ENCODE measurements around the gene RPS6KA3. TPM values are rescaled to one million over a fixed set of nuclear protein-coding genes. Genes with fewer than 3 reads are reported as not detected.
A peak's percentile ranks its signal among the peaks of the same experiment; 100 is the strongest.

Gene RPS6KA3
- total RNA-seq = 53.1 and 55.3 TPM in 2 replicates

DNA sequence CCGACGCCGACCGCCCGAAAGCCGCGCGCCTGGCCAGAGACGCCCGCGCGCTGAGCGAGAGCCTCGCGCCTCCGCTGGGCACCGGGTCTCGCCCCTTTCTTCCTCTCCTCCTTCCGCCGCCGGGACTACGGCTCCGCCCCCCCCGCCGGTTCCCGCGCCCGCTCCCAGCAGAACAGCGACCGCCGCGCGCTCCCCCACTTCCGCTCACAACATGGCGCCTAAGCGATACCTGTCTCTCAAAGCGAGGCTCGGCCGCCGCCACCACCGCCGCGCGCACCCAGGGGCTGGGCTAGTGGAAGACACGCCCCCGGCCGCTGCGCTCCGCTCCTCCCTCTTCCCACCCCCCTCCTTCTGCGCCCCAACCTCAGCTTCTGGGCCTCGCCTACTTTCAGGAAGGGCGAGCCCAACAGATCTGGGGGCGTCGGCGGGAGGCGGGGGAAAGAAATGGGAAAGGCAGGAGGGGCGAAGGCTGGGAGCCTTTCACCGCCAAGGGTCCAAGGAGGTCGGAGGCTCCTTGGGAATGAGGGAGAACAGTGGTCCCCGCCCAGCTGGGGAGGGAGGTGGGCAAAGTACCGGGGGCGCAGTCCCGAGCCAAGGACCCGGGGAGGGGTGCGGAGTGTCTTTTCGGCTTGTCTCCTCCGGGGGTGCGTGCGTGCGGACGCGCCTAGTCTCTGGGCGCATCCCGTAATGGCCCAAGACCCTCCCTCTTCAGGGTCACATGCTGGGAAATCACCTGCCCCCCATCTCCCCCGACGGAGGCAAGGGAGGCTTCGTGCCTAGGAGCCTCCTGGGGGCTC is at the start of gene RPS6KA3:
Gene RPS6KA3 (minus strand): TSS at position 100 of the 797 bp plus-strand sequence. CDS start 277 bp downstream, outside the sequence.
- Mint-ChIP-seq H3K9me3 (no peaks in the 10 kb centered on the region), H3K36me3 (ENCODE audit: low read depth) (peaks cover 6% of the 10 kb centered on the region), H3K4me3 (ENCODE audit: low read depth) (peak within 1 kb of the TSS; percentile 95), H3K27me3 (ENCODE audit: low read depth) (peaks cover 13% of the 10 kb centered on the region), H3K27ac (peak within 1 kb of the TSS; percentile 99), H3K4me1 (ENCODE audit: low read depth) (peaks cover 16% of the 10 kb centered on the region)
- intact Hi-C loops (cut with micrococcal nuclease) = loop anchor here (2.0 to 5.0 kb wide), 3 partner anchors 125 to 250 kb away; partner anchors contain the start of gene EIF1AX
- DNase-seq (ENCODE audit: low spot score) = peak; percentile 85

DNA sequence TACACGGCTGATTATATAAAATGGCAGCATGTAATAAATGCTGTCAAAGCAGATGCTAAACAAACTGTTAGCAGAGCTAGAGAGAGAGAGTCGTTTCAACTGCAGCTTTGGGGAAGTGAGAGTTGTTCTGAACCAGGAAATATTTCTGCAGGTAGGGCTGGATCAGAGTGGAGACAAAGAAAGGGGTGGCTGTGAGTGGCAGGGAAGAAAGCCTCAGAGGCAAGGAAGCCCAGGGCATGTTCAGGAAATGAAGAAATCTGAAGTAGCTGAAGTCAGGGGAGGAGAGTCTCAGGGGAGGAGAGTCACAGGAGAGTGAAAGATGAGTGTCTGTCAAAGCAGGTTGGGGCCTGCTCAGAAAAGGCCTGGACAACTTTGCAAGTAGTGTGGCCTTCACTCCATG is 48.4 kb upstream of the RPS6KA3 start:
- Mint-ChIP-seq H3K4me3 (ENCODE audit: low read depth) (no peak overlapping the region), H3K27me3 (ENCODE audit: low read depth) (peaks cover 9% of the 10 kb centered on the region), H3K9me3 (no peaks in the 10 kb centered on the region), H3K27ac (no peak overlapping the region), H3K36me3 (ENCODE audit: low read depth) (no peaks in the 10 kb centered on the region), H3K4me1 (ENCODE audit: low read depth) (peaks cover 6% of the 10 kb centered on the region)
- DNase-seq (ENCODE audit: low spot score) = no peak
- intact Hi-C loops (cut with micrococcal nuclease) = no loop called here

GRCh38 chrX:20313899-20314298 is 47.2 kb upstream of the RPS6KA3 start:
- Mint-ChIP-seq H3K4me1 (ENCODE audit: low read depth) (peaks cover 6% of the 10 kb centered on the region), H3K27ac (no peak overlapping the region), H3K9me3 (no peaks in the 10 kb centered on the region), H3K36me3 (ENCODE audit: low read depth) (no peaks in the 10 kb centered on the region), H3K27me3 (ENCODE audit: low read depth) (peaks cover 9% of the 10 kb centered on the region), H3K4me3 (ENCODE audit: low read depth) (no peak overlapping the region)
- intact Hi-C loops (cut with micrococcal nuclease) = no loop called here
- no peak for DNase-seq (ENCODE audit: low spot score)

DNA sequence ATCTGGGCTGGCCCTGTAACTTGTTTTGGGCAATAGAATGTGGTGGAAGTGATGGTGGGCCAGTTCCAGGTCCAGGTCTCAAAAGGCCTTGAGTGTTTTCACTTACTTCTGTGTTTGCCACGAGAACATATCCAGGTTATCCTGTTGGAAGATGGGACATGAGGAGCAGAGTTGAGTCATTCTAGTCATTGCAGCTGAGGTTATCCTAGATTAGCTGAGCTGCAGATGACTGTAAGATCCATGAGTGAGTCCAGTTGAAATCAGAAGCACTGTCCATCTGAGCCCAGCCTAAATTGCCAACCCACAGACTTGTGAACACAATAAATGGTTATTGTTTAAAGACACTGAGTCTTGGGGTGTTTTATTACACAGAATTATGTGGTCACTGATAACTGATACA is 45.3 kb upstream of the RPS6KA3 start:
- Mint-ChIP-seq H3K27ac (no peak overlapping the region), H3K4me3 (ENCODE audit: low read depth) (no peak overlapping the region), H3K4me1 (ENCODE audit: low read depth) (peaks cover 6% of the 10 kb centered on the region), H3K36me3 (ENCODE audit: low read depth) (no peaks in the 10 kb centered on the region), H3K9me3 (no peaks in the 10 kb centered on the region), H3K27me3 (ENCODE audit: low read depth) (peaks cover 9% of the 10 kb centered on the region)
- intact Hi-C loops (cut with micrococcal nuclease) = no loop called here
- no peak for DNase-seq (ENCODE audit: low spot score)

- H3K4me1 Mint-ChIP-seq (ENCODE audit: low read depth) = peaks cover 6% of the 10 kb centered on the region
- H3K9me3 Mint-ChIP-seq = no peaks in the 10 kb centered on the region
- H3K27ac Mint-ChIP-seq = no peak overlapping the region
- DNase-seq (ENCODE audit: low spot score) = no peak
- intact Hi-C loops (cut with micrococcal nuclease) = no loop called here
- no peaks in the 10 kb centered on the region for H3K36me3 Mint-ChIP-seq (ENCODE audit: low read depth)
- H3K4me3 Mint-ChIP-seq (ENCODE audit: low read depth) = no peak overlapping the region
- H3K27me3 Mint-ChIP-seq (ENCODE audit: low read depth) = peaks cover 9% of the 10 kb centered on the region
These were observed 44.8 kb upstream of the RPS6KA3 start for GRCh38 chrX:20311505-20311904.

GRCh38 chrX:20309806-20310205 is 43.1 kb upstream of the RPS6KA3 start:
- no peaks in the 10 kb centered on the region for H3K36me3 Mint-ChIP-seq (ENCODE audit: low read depth)
- no peak overlapping the region for H3K27ac Mint-ChIP-seq
- peaks cover 14% of the 10 kb centered on the region for H3K27me3 Mint-ChIP-seq (ENCODE audit: low read depth)
- H3K4me3 Mint-ChIP-seq (ENCODE audit: low read depth) = no peak overlapping the region
- intact Hi-C loops (cut with micrococcal nuclease) = no loop called here
- no peaks in the 10 kb centered on the region for H3K4me1 Mint-ChIP-seq (ENCODE audit: low read depth)
- no peak for DNase-seq (ENCODE audit: low spot score)
- no peaks in the 10 kb centered on the region for H3K9me3 Mint-ChIP-seq

DNA sequence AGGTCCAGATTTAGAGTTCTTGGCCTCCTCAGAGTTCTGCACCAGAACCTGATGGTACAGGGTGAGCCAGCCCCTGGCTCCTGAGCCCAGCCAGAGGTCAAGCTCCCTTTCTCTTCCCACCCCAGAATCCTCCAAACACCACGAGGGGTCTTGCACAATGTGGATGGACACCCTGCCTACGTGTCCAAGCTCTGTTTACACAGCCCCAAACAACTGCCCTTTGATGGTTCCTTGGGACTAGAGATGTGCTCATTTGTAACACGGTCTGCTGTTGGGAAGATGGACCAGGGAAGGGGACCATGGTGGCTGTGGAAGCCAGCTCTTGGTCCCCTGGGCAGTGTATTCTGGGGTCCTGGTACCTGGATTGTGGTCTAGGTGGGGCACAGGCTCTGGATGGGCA is 40.0 kb upstream of the RPS6KA3 start:
- H3K4me1 Mint-ChIP-seq (ENCODE audit: low read depth) = no peaks in the 10 kb centered on the region
- intact Hi-C loops (cut with micrococcal nuclease) = no loop called here
- no peak overlapping the region for H3K27ac Mint-ChIP-seq
- H3K36me3 Mint-ChIP-seq (ENCODE audit: low read depth) = no peaks in the 10 kb centered on the region
- no peak for DNase-seq (ENCODE audit: low spot score)
- no peak overlapping the region for H3K4me3 Mint-ChIP-seq (ENCODE audit: low read depth)
- H3K27me3 Mint-ChIP-seq (ENCODE audit: low read depth) = peaks cover 14% of the 10 kb centered on the region
- no peaks in the 10 kb centered on the region for H3K9me3 Mint-ChIP-seq

DNA sequence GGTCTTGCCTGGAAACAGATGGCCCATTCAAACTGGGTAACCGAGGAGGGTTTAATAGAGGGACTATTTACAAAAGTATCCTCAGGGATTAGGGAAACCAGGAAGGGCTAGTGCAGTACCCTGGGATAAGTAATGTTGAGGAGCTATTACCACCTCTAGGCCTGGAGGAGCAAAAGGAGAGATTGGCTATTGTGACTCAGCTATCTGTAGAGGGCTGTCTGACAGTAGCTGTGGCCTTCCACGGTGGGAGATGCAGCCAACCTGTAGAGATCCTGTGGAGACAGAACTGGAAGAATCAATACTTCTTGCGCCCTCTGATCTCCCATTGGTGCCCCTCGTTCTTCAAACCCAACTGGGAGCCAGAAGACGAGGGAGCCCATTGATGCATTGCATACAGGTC is 34.1 kb upstream of the RPS6KA3 start:
- H3K27me3 Mint-ChIP-seq (ENCODE audit: low read depth) = peaks cover 14% of the 10 kb centered on the region
- no peak overlapping the region for H3K27ac Mint-ChIP-seq
- H3K9me3 Mint-ChIP-seq = no peaks in the 10 kb centered on the region
- H3K4me3 Mint-ChIP-seq (ENCODE audit: low read depth) = no peak overlapping the region
- intact Hi-C loops (cut with micrococcal nuclease) = no loop called here
- H3K36me3 Mint-ChIP-seq (ENCODE audit: low read depth) = no peaks in the 10 kb centered on the region
- H3K4me1 Mint-ChIP-seq (ENCODE audit: low read depth) = no peaks in the 10 kb centered on the region
- DNase-seq (ENCODE audit: low spot score) = peak; percentile 7

- Mint-ChIP-seq H3K36me3 (ENCODE audit: low read depth) (no peaks in the 10 kb centered on the region), H3K9me3 (no peaks in the 10 kb centered on the region), H3K27ac (no peak overlapping the region), H3K4me1 (ENCODE audit: low read depth) (no peaks in the 10 kb centered on the region), H3K27me3 (ENCODE audit: low read depth) (peaks cover 12% of the 10 kb centered on the region), H3K4me3 (ENCODE audit: low read depth) (no peak overlapping the region)
- no peak for DNase-seq (ENCODE audit: low spot score)
- intact Hi-C loops (cut with micrococcal nuclease) = no loop called here
These were observed 28.2 kb upstream of the RPS6KA3 start for GRCh38 chrX:20294957-20295356.

GRCh38 chrX:20294284-20294683 is 27.6 kb upstream of the RPS6KA3 start:
- intact Hi-C loops (cut with micrococcal nuclease) = no loop called here
- Mint-ChIP-seq H3K27ac (no peak overlapping the region), H3K4me1 (ENCODE audit: low read depth) (no peaks in the 10 kb centered on the region), H3K4me3 (ENCODE audit: low read depth) (no peak overlapping the region), H3K36me3 (ENCODE audit: low read depth) (no peaks in the 10 kb centered on the region), H3K9me3 (no peaks in the 10 kb centered on the region), H3K27me3 (ENCODE audit: low read depth) (peaks cover 12% of the 10 kb centered on the region)
- no peak for DNase-seq (ENCODE audit: low spot score)

DNA sequence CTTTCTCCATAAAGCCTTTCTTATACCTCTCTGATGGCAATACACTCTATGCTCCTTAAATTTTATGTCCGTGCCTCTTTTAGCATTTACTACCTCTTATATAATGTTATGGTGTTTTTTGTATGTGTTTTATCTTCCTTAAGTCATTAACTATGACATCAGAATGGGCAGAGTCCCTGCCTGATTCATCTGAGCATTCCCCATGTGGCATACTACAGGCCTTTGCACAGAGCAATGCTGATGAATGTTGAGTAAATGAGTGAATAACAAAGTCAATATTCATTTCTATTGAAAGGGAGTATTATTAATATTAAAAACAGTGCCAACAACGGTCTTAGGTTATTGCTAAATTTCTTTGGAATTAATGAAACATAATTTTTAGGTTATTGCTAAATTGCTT is 18.8 kb upstream of the RPS6KA3 start:
- no peak overlapping the region for H3K4me3 Mint-ChIP-seq (ENCODE audit: low read depth)
- H3K4me1 Mint-ChIP-seq (ENCODE audit: low read depth) = no peaks in the 10 kb centered on the region
- H3K36me3 Mint-ChIP-seq (ENCODE audit: low read depth) = no peaks in the 10 kb centered on the region
- H3K27me3 Mint-ChIP-seq (ENCODE audit: low read depth) = peaks cover 12% of the 10 kb centered on the region
- no peak for DNase-seq (ENCODE audit: low spot score)
- H3K27ac Mint-ChIP-seq = no peak overlapping the region
- H3K9me3 Mint-ChIP-seq = peaks cover 6% of the 10 kb centered on the region
- intact Hi-C loops (cut with micrococcal nuclease) = no loop called here

- no peak overlapping the region for H3K4me3 Mint-ChIP-seq (ENCODE audit: low read depth)
- intact Hi-C loops (cut with micrococcal nuclease) = no loop called here
- H3K9me3 Mint-ChIP-seq = peaks cover 6% of the 10 kb centered on the region
- H3K36me3 Mint-ChIP-seq (ENCODE audit: low read depth) = no peaks in the 10 kb centered on the region
- DNase-seq (ENCODE audit: low spot score) = no peak
- H3K4me1 Mint-ChIP-seq (ENCODE audit: low read depth) = no peaks in the 10 kb centered on the region
- no peak overlapping the region for H3K27ac Mint-ChIP-seq
- peaks cover 12% of the 10 kb centered on the region for H3K27me3 Mint-ChIP-seq (ENCODE audit: low read depth)
These were observed 18.3 kb upstream of the RPS6KA3 start for GRCh38 chrX:20284992-20285391.

DNA sequence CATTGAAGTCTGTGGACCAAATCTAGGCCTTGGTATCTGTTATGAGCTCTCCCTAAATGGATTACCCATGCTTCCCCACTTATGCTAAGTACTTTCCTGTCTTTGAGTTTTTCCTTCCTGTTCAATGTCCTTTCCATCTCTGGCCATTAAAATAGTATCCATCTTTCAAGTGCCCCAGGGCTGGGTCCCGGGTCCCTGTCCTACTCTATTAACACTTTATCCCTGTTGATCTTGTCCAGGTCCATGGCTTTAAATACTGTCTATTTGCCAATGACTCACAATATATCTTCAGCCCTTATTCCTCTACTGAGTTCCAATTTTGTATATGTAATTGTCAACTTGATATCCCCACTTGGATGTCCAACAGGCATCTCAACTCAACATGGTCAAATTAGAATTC is 17.7 kb upstream of the RPS6KA3 start:
- H3K27me3 Mint-ChIP-seq (ENCODE audit: low read depth) = peaks cover 12% of the 10 kb centered on the region
- no peak overlapping the region for H3K27ac Mint-ChIP-seq
- DNase-seq (ENCODE audit: low spot score) = no peak
- intact Hi-C loops (cut with micrococcal nuclease) = no loop called here
- H3K36me3 Mint-ChIP-seq (ENCODE audit: low read depth) = no peaks in the 10 kb centered on the region
- peaks cover 6% of the 10 kb centered on the region for H3K9me3 Mint-ChIP-seq
- H3K4me1 Mint-ChIP-seq (ENCODE audit: low read depth) = no peaks in the 10 kb centered on the region
- H3K4me3 Mint-ChIP-seq (ENCODE audit: low read depth) = no peak overlapping the region
